ENCODE results near the gene CSTB. TPM values are rescaled to one million over a fixed set of nuclear protein-coding genes. Genes with fewer than 3 reads are reported as not detected.

The CSTB gene
- total and polyA plus RNA-seq, 2 donors (not counting 3 experiments of a cell fraction or from before 2014, with no cell fraction given) = 65.8 to 83.7 TPM

DNA sequence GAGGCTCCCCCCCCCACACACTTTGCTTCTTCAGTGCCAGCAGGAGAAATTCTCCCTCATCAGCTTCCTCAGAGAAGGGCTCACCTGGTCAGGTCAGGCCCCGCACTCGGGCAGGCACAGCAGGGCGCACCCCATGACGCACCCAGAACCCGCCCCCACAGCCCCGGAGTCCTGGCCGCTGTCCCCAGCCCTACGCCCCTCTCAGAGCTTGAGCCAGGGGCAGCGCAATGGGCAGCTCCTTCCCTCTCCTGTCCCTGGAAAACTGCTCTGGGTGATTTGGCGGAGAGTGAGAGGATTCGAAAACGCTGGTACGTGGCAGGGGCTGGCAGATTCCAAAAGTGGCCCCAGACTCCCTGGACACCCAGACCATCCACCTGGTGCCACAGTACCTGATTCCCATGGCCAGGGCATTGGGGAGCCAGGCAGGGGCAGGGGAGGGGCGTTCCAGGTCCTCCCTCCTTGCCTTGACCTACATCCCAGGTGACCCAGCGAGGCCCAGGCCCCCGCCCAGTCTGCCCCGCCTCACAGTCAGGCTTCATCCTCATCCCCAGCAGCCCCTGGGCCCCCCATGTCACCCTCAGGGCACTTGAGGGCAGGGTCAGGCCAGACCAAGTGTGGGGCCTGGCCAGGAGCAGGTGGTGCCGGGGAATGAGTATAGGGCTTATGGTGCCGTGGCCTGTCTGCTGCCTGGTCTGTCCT, 37.0 kb upstream of the CSTB start:
- H3K4me1 ChIP-seq (ENCODE audit: control insufficient read depth, extremely low read depth, insufficient read depth, low read length) = peaks cover 19% of the 10 kb centered on the region
- no peak for DNase-seq (ENCODE audit: low read depth, low spot score)
- CTCF ChIA-PET = interaction anchor here (1.5 to 3.9 kb wide), 3 partner anchors 12 to 164 kb away, joined by 3 to 41 read pairs (median 7); no protein-coding TSS in a partner anchor
- no peak overlapping the region for H3K9ac ChIP-seq (replicated peaks; ENCODE audit: extremely low read depth, insufficient read depth, low read length)
- H2AFZ ChIP-seq (ENCODE audit: low read depth, low read length) = no peak overlapping the region
- H3K36me3 ChIP-seq (ENCODE audit: control insufficient read depth in 2 of 2, extremely low read depth in 1 of 2, insufficient read depth in 2 of 2, low read length in 2 of 2) = no peaks in the 10 kb centered on the region
- H3K9me3 ChIP-seq (replicated peaks; ENCODE audit: control insufficient read depth, insufficient read depth, low read length) = no peaks in the 10 kb centered on the region
- dilution Hi-C loops (cut with MboI; ENCODE audit: extremely low pct_ligation_motif_present, low sequenced_read_pairs) (no loop called here), intact Hi-C loops (cut with micrococcal nuclease) (loop anchor here (5.0 kb wide), 1 partner anchor 49 kb away; no protein-coding TSS in a partner anchor)
- H3K9me1 ChIP-seq (replicated peaks; ENCODE audit: control insufficient read depth, extremely low read depth, insufficient read depth, low read length) = no peaks in the 10 kb centered on the region
- FAIRE-seq = no peak
- no peaks in the 10 kb centered on the region for H4K20me1 ChIP-seq (replicated peaks; ENCODE audit: control insufficient read depth, extremely low read depth, insufficient read depth, low read length)
- TF ChIP-seq POLR2A (IDR thresholded peaks at IDR 0.05; ENCODE audit: low read depth, low read length) (no peak), GATA2 (IDR thresholded peaks at IDR 0.05; ENCODE audit: insufficient read depth, insufficient read length, low read depth, low read length) (no peak), CTCF (IDR thresholded peaks at IDR 0.05; ENCODE audit: extremely low read depth in 1 of 2, insufficient read depth in 1 of 2, low read depth in 1 of 2, low read length in 2 of 2) (no peak), JUN (IDR thresholded peaks at IDR 0.05; ENCODE audit: borderline replicate concordance, insufficient read depth, insufficient read length, low read depth) (no peak), POLR2AphosphoS5 (IDR thresholded peaks at IDR 0.05; ENCODE audit: insufficient read depth, low read depth, low read length) (no peak), FOS (IDR thresholded peaks at IDR 0.05; ENCODE audit: borderline replicate concordance, insufficient read depth, low read length) (no peak), EZH2 (IDR thresholded peaks at IDR 0.05; ENCODE audit: borderline replicate concordance, low read depth, low read length, severe bottlenecking) (no peak), MYC (IDR thresholded peaks at IDR 0.05; ENCODE audit: low read depth, low read length) (no peak)
- TF ChIP-seq, protein P1, sequence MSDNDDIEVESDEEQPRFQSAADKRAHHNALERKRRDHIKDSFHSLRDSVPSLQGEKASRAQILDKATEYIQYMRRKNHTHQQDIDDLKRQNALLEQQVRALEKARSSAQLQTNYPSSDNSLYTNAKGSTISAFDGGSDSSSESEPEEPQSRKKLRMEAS (IDR thresholded peaks at IDR 0.05; ENCODE audit: insufficient read depth, insufficient read length) = no peak
- H3K4me2 ChIP-seq (ENCODE audit: insufficient read depth, low read length) = no peak overlapping the region
- no peaks in the 10 kb centered on the region for H3K27me3 ChIP-seq (ENCODE audit: control insufficient read depth in 2 of 2, insufficient read depth in 2 of 2, low read length in 2 of 2)
- POLR2A ChIA-PET = interaction anchor here (0.6 to 0.7 kb wide), 2 partner anchors 23 to 84 kb away, joined by 4 to 10 read pairs; no protein-coding TSS in a partner anchor
- BruUV-seq (replicated peaks) = no TSS peak
- H3K27ac ChIP-seq (ENCODE audit: insufficient read depth, low read depth, low read length) = no peak overlapping the region
- H3K79me2 ChIP-seq (ENCODE audit: control insufficient read depth, insufficient read depth, low read length) = no peaks in the 10 kb centered on the region
- no peak overlapping the region for H3K4me3 ChIP-seq (replicated peaks in 1 of 3; ENCODE audit: insufficient read depth in 1 of 3, low read depth in 1 of 3, low read length in 3 of 3)
